T-cell (primary cell): ENCODE data around the gene LZTFL1. TPM values are rescaled to one million over a fixed set of nuclear protein-coding genes. Genes with fewer than 3 reads are reported as not detected.

Experiments used
- ATAC-seq, 4 experiments: fragments of 200-7000 bp in 3 of 4; fragments of 150-1000 bp in 1 of 4; cut with Tn5 transposase; replicated peaks in 1 of 4; 1 replicate in 3 of 4; 2 replicates in 1 of 4; pipeline ENCODE4 v1.10.0; 2021; ENCODE audit warnings: moderate library complexity in 3 of 4, mild to moderate bottlenecking in 2 of 4, moderate number of reproducible peaks in 1 of 4
- CTCF ChIA-PET, 2 donors: fragments of 300-600 bp; sonication (Branson Sonifier 250); formaldehyde crosslinking; loops; one replicate each; lab custom pipeline; 2022; ENCODE audit warnings: antibody characterized with exemption in 2 of 2; lab: Charles Lee
- POLR2A ChIA-PET, 2 donors: fragments of 300-600 bp; sonication (Branson Sonifier 250); formaldehyde crosslinking; loops; one replicate each; lab custom pipeline; 2022; ENCODE audit warnings: antibody characterized with exemption in 2 of 2; lab: Charles Lee
- DNase-seq, 35 experiments: peaks; one replicate each; pipeline versions ENCODE4 v3.0.0 to v3.0.0-alpha.2; 2013 to 2023
- H3K27ac ChIP-seq: one replicate; pipeline ENCODE4 v1.5.1; 2013; ENCODE audit warnings: low read length
- H3K27me3 ChIP-seq, 2 experiments: replicated peaks in 1 of 2; 1 replicate in 1 of 2; 2 replicates in 1 of 2; pipeline versions ENCODE4 v1.6.1 to v1.7.0; 2013; ENCODE audit warnings: low read length in 1 of 2, mixed read lengths in 1 of 2; ENCODE audit not compliant: control insufficient read depth in 2 of 2, insufficient read depth in 2 of 2; ENCODE audit errors: extremely low read depth in 1 of 2
- H3K36me3 ChIP-seq, 2 donors: 1 replicate in 1 of 2; 2 replicates in 1 of 2; pipeline versions ENCODE4 v1.6.1 to v1.7.0; 2013; ENCODE audit warnings: low read length in 1 of 2; ENCODE audit not compliant: control insufficient read depth in 2 of 2, insufficient read depth in 1 of 2; ENCODE audit errors: extremely low read depth in 1 of 2
- H3K4me1 ChIP-seq, 2 experiments: 1 replicate in 1 of 2; 2 replicates in 1 of 2; pipeline versions ENCODE4 v1.6.1 to v1.7.0; 2013; ENCODE audit warnings: low read length in 2 of 2, mixed read lengths in 1 of 2; ENCODE audit not compliant: insufficient read depth in 2 of 2, control insufficient read depth in 1 of 2; ENCODE audit errors: extremely low read depth in 1 of 2
- H3K4me3 ChIP-seq, 2 donors: 1 replicate in 1 of 2; 2 replicates in 1 of 2; pipeline versions ENCODE4 v1.5.1 to v1.7.0; 2013; ENCODE audit warnings: mild to moderate bottlenecking in 2 of 2, low read length in 1 of 2, moderate library complexity in 1 of 2; ENCODE audit not compliant: control insufficient read depth in 1 of 2; ENCODE audit errors: extremely low read depth in 1 of 2
- H3K9me3 ChIP-seq: 2 replicates; pipeline ENCODE4 v1.7.0; 2013
- H3K27ac Mint-ChIP-seq, 2 donors: one replicate each; pipeline ENCODE4 v1.8.0; 2020 to 2021; ENCODE audit warnings: mild to moderate bottlenecking in 2 of 2, mixed read lengths in 2 of 2
- H3K27me3 Mint-ChIP-seq, 2 donors: one replicate each; pipeline ENCODE4 v1.8.0; 2021 to 2022; ENCODE audit warnings: mixed read lengths in 2 of 2
- H3K36me3 Mint-ChIP-seq: one replicate; pipeline ENCODE4 v1.8.0; 2021; ENCODE audit warnings: mixed read lengths
- H3K4me1 Mint-ChIP-seq, 3 donors: one replicate each; pipeline ENCODE4 v1.8.0; 2020 to 2022; ENCODE audit warnings: mixed read lengths in 3 of 3, mild to moderate bottlenecking in 1 of 3
- H3K4me3 Mint-ChIP-seq, 3 donors: one replicate each; pipeline ENCODE4 v1.8.0; 2020 to 2022; ENCODE audit warnings: mild to moderate bottlenecking in 3 of 3, mixed read lengths in 3 of 3, moderate library complexity in 3 of 3
- H3K9me3 Mint-ChIP-seq, 3 donors: one replicate each; pipeline ENCODE4 v1.8.0; 2020 to 2022; ENCODE audit warnings: mixed read lengths in 3 of 3
- WGBS: methylation state at CpG from one replicate; pipeline ENCODE4 v1.1.5; 2013; ENCODE audit warnings: missing lambda C conversion rate; ENCODE audit not compliant: insufficient coverage; 5-methylcytosine and 5-hydroxymethylcytosine counted together
- total RNA-seq, 35 experiments: library from RNA in 6 of 35; stranded (reverse) in 6 of 35; fragments of 120-200 nt in 1 of 35; gene quantifications; one replicate each; pipeline versions ENCODE4 v1.2.1 to v1.2.4 and lab custom pipeline; 2013 to 2026

Gene LZTFL1
- total RNA-seq, 5 donors from 2014 or later (not counting 1 experiment from before 2014, with no cell fraction given) = 8.5 to 12.0 (median 11.1) TPM

GRCh38 chr3:45885979-45886705 lies 44.2 kb upstream of the LZTFL1 start, which contains the start of gene CCR9:
Gene CCR9, plus strand, starts transcription at chr3:45886543. Its CDS starts 8,391 bp downstream, at chr3:45894934.
- Mint-ChIP-seq H3K9me3 (no peaks in the 10 kb centered on the region), H3K36me3 (no peaks in the 10 kb centered on the region), H3K4me3 (peak within 1 kb of the TSS; percentile 6 to 62 (median 35)), H3K27me3 (peaks cover 0 to 11% of the 10 kb centered on the region in 2 donors), H3K27ac (peak within 1 kb of the TSS in 1 of 2 donors; percentile 69), H3K4me1 (peaks cover 30 to 44% (median 44%) of the 10 kb centered on the region in 3 donors)
- ChIA-PET POLR2A (no interaction called here), CTCF (no interaction called here)
- peak in 10 of 35 experiments; percentile 9 to 35 (median 20) for DNase-seq
- no peak within 1 kb of the TSS for H3K27ac ChIP-seq
- peaks cover 12 to 50% of the 10 kb centered on the region in 2 experiments for H3K4me1 ChIP-seq
- peak; percentile 22 to 83 (median 62) for ATAC-seq
- H3K36me3 ChIP-seq = no peaks in the 10 kb centered on the region
- peak within 1 kb of the TSS in 1 of 2 donors; percentile 57 for H3K4me3 ChIP-seq
- no peaks in the 10 kb centered on the region for H3K9me3 ChIP-seq
- H3K27me3 ChIP-seq = no peaks in the 10 kb centered on the region
- 84% methylated on average over 8 of the region's 9 CpGs for WGBS

GRCh38 chr3:45884368-45885201 lies 42.7 kb upstream of the LZTFL1 start:
- H3K36me3 Mint-ChIP-seq = no peaks in the 10 kb centered on the region
- peak overlapping the region in 1 of 3 donors; percentile 47 for H3K4me3 Mint-ChIP-seq
- H3K9me3 Mint-ChIP-seq = no peaks in the 10 kb centered on the region
- peak overlapping the region in 1 of 2 donors; percentile 25 for H3K27ac Mint-ChIP-seq
- no peak for DNase-seq
- H3K27me3 Mint-ChIP-seq = peaks cover 0 to 11% of the 10 kb centered on the region in 2 donors
- ChIA-PET CTCF (interaction anchor here in 1 of 2 donors (0.6 kb wide), 1 partner anchor 494 kb away, joined by 3 read pairs; no protein-coding TSS in a partner anchor), POLR2A (no interaction called here)
- Histone ChIP-seq H3K9me3 (no peaks in the 10 kb centered on the region), H3K4me1 (peaks cover 19 to 46% of the 10 kb centered on the region in 2 experiments), H3K4me3 (no peak overlapping the region), H3K27ac (no peak overlapping the region), H3K36me3 (no peaks in the 10 kb centered on the region), H3K27me3 (no peaks in the 10 kb centered on the region)
- peaks cover 34 to 43% (median 40%) of the 10 kb centered on the region in 3 donors for H3K4me1 Mint-ChIP-seq
- no peak for ATAC-seq
- 68% methylated on average over 11 of the region's 23 CpGs for WGBS

GRCh38 chr3:45881078-45882022 lies 39.4 kb upstream of the LZTFL1 start:
- peak overlapping the region in 2 of 3 donors; percentile 10 to 18 for H3K4me3 Mint-ChIP-seq
- no peaks in the 10 kb centered on the region for H3K36me3 ChIP-seq
- ChIA-PET POLR2A (no interaction called here), CTCF (interaction anchor here in 1 of 2 donors (0.6 to 0.9 kb wide), 3 partner anchors 20 to 488 kb away, joined by 3 to 6 read pairs (median 3); no protein-coding TSS in a partner anchor)
- DNase-seq (peak in 26 of 35 experiments; percentile 8 to 67 (median 26)), ATAC-seq (peak; percentile 76 to 98 (median 82))
- peaks cover 0 to 8% of the 10 kb centered on the region in 2 experiments for H3K27me3 ChIP-seq
- H3K27ac Mint-ChIP-seq = peak overlapping the region; percentile 29 to 75
- H3K27me3 Mint-ChIP-seq = peaks cover 0 to 15% of the 10 kb centered on the region in 2 donors
- no peaks in the 10 kb centered on the region for H3K36me3 Mint-ChIP-seq
- H3K9me3 Mint-ChIP-seq = no peaks in the 10 kb centered on the region
- H3K4me1 ChIP-seq = peaks cover 19 to 23% of the 10 kb centered on the region in 2 experiments
- no peak overlapping the region for H3K4me3 ChIP-seq
- no peaks in the 10 kb centered on the region for H3K9me3 ChIP-seq
- WGBS = 21% methylated on average over 2 of the region's 8 CpGs
- H3K27ac ChIP-seq = no peak overlapping the region
- peaks cover 25 to 33% (median 31%) of the 10 kb centered on the region in 3 donors for H3K4me1 Mint-ChIP-seq

- Histone ChIP-seq H3K36me3 (no peaks in the 10 kb centered on the region), H3K4me3 (no peak overlapping the region), H3K27ac (no peak overlapping the region), H3K9me3 (no peaks in the 10 kb centered on the region), H3K27me3 (peaks cover 0 to 8% of the 10 kb centered on the region in 2 experiments), H3K4me1 (peaks cover 18 to 19% of the 10 kb centered on the region in 2 experiments)
- DNase-seq = no peak
- ChIA-PET POLR2A (no interaction called here), CTCF (interaction anchor here in 1 of 2 donors (0.6 to 0.9 kb wide), 2 partner anchors 46 to 488 kb away, joined by 3 to 6 read pairs; no protein-coding TSS in a partner anchor)
- WGBS = no CpG with 5 or more reads among the region's 3 CpGs
- ATAC-seq = peak in 1 of 4 experiments; percentile 21
- Mint-ChIP-seq H3K27me3 (peaks cover 0 to 15% of the 10 kb centered on the region in 2 donors), H3K4me3 (peak overlapping the region in 1 of 3 donors; percentile 10), H3K27ac (peak overlapping the region; percentile 29 to 31), H3K36me3 (no peaks in the 10 kb centered on the region), H3K4me1 (peaks cover 21 to 30% (median 27%) of the 10 kb centered on the region in 3 donors), H3K9me3 (no peaks in the 10 kb centered on the region)
These were observed 38.8 kb upstream of the LZTFL1 start for GRCh38 chr3:45880725-45881077.

- no peak overlapping the region for H3K4me3 ChIP-seq
- H3K4me1 ChIP-seq = peaks cover 18 to 23% of the 10 kb centered on the region in 2 experiments
- peaks cover 23 to 35% (median 30%) of the 10 kb centered on the region in 3 donors for H3K4me1 Mint-ChIP-seq
- no CpG with 5 or more reads among the region's 2 CpGs for WGBS
- peaks cover 3 to 4% of the 10 kb centered on the region in 2 donors for H3K27me3 Mint-ChIP-seq
- no peak overlapping the region for H3K27ac ChIP-seq
- DNase-seq (no peak), ATAC-seq (no peak)
- no peak overlapping the region for H3K27ac Mint-ChIP-seq
- H3K9me3 ChIP-seq = no peaks in the 10 kb centered on the region
- no peaks in the 10 kb centered on the region for H3K36me3 Mint-ChIP-seq
- CTCF ChIA-PET = no interaction called here
- H3K36me3 ChIP-seq = no peaks in the 10 kb centered on the region
- H3K27me3 ChIP-seq = peaks cover 0 to 8% of the 10 kb centered on the region in 2 experiments
- H3K4me3 Mint-ChIP-seq = no peak overlapping the region
- POLR2A ChIA-PET = no interaction called here
- peaks cover 2 to 5% (median 5%) of the 10 kb centered on the region in 3 donors for H3K9me3 Mint-ChIP-seq
These were observed 36.2 kb upstream of the LZTFL1 start for GRCh38 chr3:45878124-45878523.
